GM18508 (cell line): ENCODE data around the gene TFPI2.

Source experiments
- ATAC-seq: cut with Tn5 transposase; IDR thresholded peaks from one replicate; pipeline ENCODE4 v1.9.1; 2021; ENCODE audit warnings: moderate number of reproducible peaks; ENCODE audit not compliant: insufficient read depth, unreplicated experiment

TFPI2 gene

GRCh38 chr7:93910076-93910994 lies 19.8 kb upstream of the TFPI2 start:
- no peak for ATAC-seq

- ATAC-seq, result no peak
Observed at GRCh38 chr7:93906267-93906666, 15.7 kb upstream of the TFPI2 start, which contains the start of gene GNGT1. Gene GNGT1 (plus strand): TSS chr7:93906567. CDS start chr7:93906747, 180 bp downstream.

GRCh38 chr7:93902777-93903423 lies 12.3 kb upstream of the TFPI2 start:
- no peak for ATAC-seq

- no peak for ATAC-seq
Observed at GRCh38 chr7:93897680-93898079, 7.1 kb upstream of the TFPI2 start.

GRCh38 chr7:93895859-93896600 lies 5.5 kb upstream of the TFPI2 start:
- ATAC-seq, result no peak

GRCh38 chr7:93894966-93895640 lies 4.5 kb upstream of the TFPI2 start:
- ATAC-seq, result no peak

GRCh38 chr7:93894426-93894825 lies 3.9 kb upstream of the TFPI2 start:
- no peak for ATAC-seq

GRCh38 chr7:93890041-93890463 lies 501 bp downstream of the TFPI2 start:
- ATAC-seq, result no peak

- no peak for ATAC-seq
Observed at GRCh38 chr7:93889261-93889660, 1.3 kb downstream of the TFPI2 start.

GRCh38 chr7:93884541-93884940 lies 6.0 kb downstream of the TFPI2 start:
- no peak for ATAC-seq

- no peak for ATAC-seq
Observed at GRCh38 chr7:93883917-93884345, 6.6 kb downstream of the TFPI2 start.

- no peak for ATAC-seq
Observed at GRCh38 chr7:93883078-93883916, 7.3 kb downstream of the TFPI2 start.

- ATAC-seq, result no peak
Observed at GRCh38 chr7:93882468-93882867, 8.1 kb downstream of the TFPI2 start.

GRCh38 chr7:93879356-93879755 lies 11.2 kb downstream of the TFPI2 start:
- ATAC-seq, result no peak

GRCh38 chr7:93877742-93878141 lies 12.8 kb downstream of the TFPI2 start:
- no peak for ATAC-seq

GRCh38 chr7:93873998-93874574 lies 16.5 kb downstream of the TFPI2 start:
- ATAC-seq, result no peak

GRCh38 chr7:93866886-93867285 lies 23.7 kb downstream of the TFPI2 start:
- ATAC-seq, result no peak

GRCh38 chr7:93862651-93863050 lies 27.9 kb downstream of the TFPI2 start:
- ATAC-seq, result no peak

- no peak for ATAC-seq
Observed at GRCh38 chr7:93861325-93861949, 29.1 kb downstream of the TFPI2 start.
